ENCODE results near the gene IFT122. TPM values are rescaled to one million over a fixed set of nuclear protein-coding genes. Genes with fewer than 3 reads are reported as not detected.
"Not testable (repeated sequence)": the region's sequence is repeated elsewhere in the genome, so short reads cannot be mapped to it uniquely, and the experiment has no call there.

IFT122 gene
- 18.7 and 19.2 TPM in 2 replicates for total RNA-seq

DNA sequence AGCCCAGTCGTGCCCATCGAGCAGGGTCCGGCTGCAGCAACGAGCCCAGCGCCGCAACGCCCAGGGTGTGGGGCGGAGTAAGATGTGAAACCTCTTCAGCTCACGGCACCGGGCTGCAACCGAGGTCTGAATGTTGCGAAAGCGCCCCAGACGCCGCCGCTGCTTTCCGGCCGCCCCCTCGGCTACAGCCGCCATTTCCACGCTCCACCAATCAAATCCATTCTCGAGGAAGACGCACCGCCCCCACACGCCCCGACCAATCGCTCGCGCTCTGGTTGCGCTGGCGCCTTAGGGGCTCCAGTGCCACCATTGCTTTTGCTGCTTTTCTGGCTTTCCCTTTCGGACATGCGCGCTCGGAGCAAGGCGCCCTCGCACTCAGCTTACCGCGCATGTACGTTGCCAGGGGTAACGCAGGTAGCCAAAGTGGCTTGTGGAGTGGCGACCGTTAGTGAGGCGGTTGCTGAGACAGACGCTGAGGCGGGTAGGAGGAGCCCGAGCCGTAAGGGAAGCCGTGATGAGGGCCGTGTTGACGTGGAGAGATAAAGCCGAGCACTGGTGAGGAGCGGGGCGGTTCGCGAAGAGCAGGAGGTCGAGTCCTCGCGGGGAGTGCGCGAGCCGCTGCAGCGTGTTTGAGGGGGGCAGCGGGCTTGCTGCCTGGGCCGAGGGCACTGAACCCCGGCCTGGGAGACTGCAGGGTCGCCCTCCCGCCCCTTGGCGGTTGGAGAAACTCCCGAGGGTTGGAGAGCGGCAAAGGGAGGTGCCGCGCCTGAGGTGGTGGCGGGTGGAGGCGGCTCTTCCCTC is at the start of gene IFT122, which contains the start of gene MBD4:
IFT122 (plus strand) TSS at position 408 of the 801 bp plus-strand sequence; CDS start at position 515, 107 bp downstream.
MBD4 (minus strand) TSS at position 132 of the 801 bp plus-strand sequence; CDS start at position 17, 115 bp downstream.
- Mint-ChIP-seq H3K27ac (peak within 1 kb of the TSS; percentile 96), H3K36me3 (ENCODE audit: low read depth) (peaks cover 43% of the 10 kb centered on the region), H3K27me3 (no peaks in the 10 kb centered on the region), H3K4me3 (peak within 1 kb of the TSS; percentile 96), H3K9me3 (no peaks in the 10 kb centered on the region), H3K4me1 (peaks cover 60% of the 10 kb centered on the region)
- peak; percentile 83 for ATAC-seq (ENCODE audit: low read depth)
- intact Hi-C loops (cut with micrococcal nuclease) = loop anchor here (1.0 to 5.0 kb wide), 16 partner anchors 12 to 1388 kb away; partner anchors contain the start of genes ACAD9, CNBP, EFCAB12 and PIK3R4
- ChIA-PET POLR2A (interaction anchor here (0.6 to 5.4 kb wide), 26 partner anchors 10 to 1316 kb away, joined by 3 to 59 read pairs (median 4); partner anchors contain the start of genes ACAD9, CNBP, EFCAB12 and RAB43), CTCF (interaction anchor here (1.3 to 3.1 kb wide), 2 partner anchors 12 to 56 kb away, joined by 4 to 9 read pairs; partner anchors contain the start of gene EFCAB12)
- DNase-seq = peak; percentile 92
- TF ChIP-seq, protein P1, sequence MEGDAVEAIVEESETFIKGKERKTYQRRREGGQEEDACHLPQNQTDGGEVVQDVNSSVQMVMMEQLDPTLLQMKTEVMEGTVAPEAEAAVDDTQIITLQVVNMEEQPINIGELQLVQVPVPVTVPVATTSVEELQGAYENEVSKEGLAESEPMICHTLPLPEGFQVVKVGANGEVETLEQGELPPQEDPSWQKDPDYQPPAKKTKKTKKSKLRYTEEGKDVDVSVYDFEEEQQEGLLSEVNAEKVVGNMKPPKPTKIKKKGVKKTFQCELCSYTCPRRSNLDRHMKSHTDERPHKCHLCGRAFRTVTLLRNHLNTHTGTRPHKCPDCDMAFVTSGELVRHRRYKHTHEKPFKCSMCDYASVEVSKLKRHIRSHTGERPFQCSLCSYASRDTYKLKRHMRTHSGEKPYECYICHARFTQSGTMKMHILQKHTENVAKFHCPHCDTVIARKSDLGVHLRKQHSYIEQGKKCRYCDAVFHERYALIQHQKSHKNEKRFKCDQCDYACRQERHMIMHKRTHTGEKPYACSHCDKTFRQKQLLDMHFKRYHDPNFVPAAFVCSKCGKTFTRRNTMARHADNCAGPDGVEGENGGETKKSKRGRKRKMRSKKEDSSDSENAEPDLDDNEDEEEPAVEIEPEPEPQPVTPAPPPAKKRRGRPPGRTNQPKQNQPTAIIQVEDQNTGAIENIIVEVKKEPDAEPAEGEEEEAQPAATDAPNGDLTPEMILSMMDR (IDR thresholded peaks at IDR 0.05) = no peak

- H3K27me3 Mint-ChIP-seq; H3K9me3 Mint-ChIP-seq; H3K27ac Mint-ChIP-seq; CTCF ChIA-PET; H3K4me3 Mint-ChIP-seq; H3K4me1 Mint-ChIP-seq; DNase-seq; ATAC-seq (ENCODE audit: low read depth); POLR2A ChIA-PET: not testable (repeated sequence)
- H3K36me3 Mint-ChIP-seq (ENCODE audit: low read depth) = peaks cover 82% of the 10 kb centered on the region
- intact Hi-C loops (cut with micrococcal nuclease) = loop anchor here (10.0 kb wide), 1 partner anchor 1797 kb away; the partner anchor contains the start of genes MCM2 and TPRA1
These were observed 48.4 kb upstream of the IFT122 start for GRCh38 chr3:129391583-129391982.

DNA sequence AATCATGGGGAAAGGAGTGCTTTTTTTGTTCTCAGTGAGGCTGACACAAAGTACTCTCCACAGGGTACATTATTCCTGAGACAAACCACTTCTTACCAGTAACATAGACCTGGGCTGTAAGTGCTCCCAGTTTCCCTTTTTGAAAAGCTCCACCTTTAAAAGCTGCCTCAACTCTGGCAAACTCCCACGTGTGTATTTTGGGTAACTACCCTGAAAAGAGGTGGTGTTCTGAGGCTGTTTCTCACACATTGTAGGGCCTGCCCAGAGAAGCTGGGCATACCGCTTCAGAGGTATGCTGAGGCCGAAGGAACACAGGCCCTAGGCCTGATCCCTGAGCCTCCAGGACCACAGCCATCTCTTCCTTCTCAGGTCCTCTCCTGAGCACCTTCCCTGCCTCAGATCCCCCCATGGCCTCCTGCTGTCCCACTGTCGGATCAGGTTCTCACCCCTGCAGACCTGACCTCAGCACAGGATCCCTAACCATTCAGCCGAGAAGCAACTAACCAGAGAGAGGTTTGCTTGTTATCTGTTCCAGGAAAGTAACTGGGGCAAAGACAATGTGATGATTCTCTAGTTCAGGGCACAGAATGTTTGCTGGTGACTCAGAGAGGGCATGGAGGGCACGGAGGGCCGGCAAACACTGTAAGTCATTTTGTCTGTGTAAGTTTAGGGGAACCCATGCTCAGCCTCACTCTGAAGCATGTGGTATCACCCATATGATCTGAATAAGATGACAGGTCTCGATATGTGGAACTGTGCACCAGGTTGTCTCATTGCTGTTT is 47.7 kb upstream of the IFT122 start:
- H3K9me3 Mint-ChIP-seq; POLR2A ChIA-PET; CTCF ChIA-PET; H3K27ac Mint-ChIP-seq; H3K27me3 Mint-ChIP-seq; H3K4me3 Mint-ChIP-seq; DNase-seq; ATAC-seq (ENCODE audit: low read depth): not testable (repeated sequence)
- Mint-ChIP-seq H3K4me1 (peaks cover 11% of the 10 kb centered on the region), H3K36me3 (ENCODE audit: low read depth) (peaks cover 82% of the 10 kb centered on the region)
- intact Hi-C loops (cut with micrococcal nuclease) = loop anchor here (10.0 kb wide), 1 partner anchor 1797 kb away; the partner anchor contains the start of genes MCM2 and TPRA1

- POLR2A ChIA-PET = no interaction called here
- H3K4me1 Mint-ChIP-seq = peaks cover 19% of the 10 kb centered on the region
- DNase-seq = no peak
- H3K9me3 Mint-ChIP-seq = no peaks in the 10 kb centered on the region
- H3K27ac Mint-ChIP-seq = no peak overlapping the region
- peaks cover 75% of the 10 kb centered on the region for H3K36me3 Mint-ChIP-seq (ENCODE audit: low read depth)
- TF ChIP-seq, protein P1 (IDR thresholded peaks at IDR 0.05) = no peak
- no peak for ATAC-seq (ENCODE audit: low read depth)
- H3K4me3 Mint-ChIP-seq = no peak overlapping the region
- CTCF ChIA-PET = no interaction called here
- intact Hi-C loops (cut with micrococcal nuclease) = loop anchor here (10.0 kb wide), 1 partner anchor 1798 kb away; the partner anchor contains the start of genes MCM2 and TPRA1
- H3K27me3 Mint-ChIP-seq = no peaks in the 10 kb centered on the region
These were observed 46.8 kb upstream of the IFT122 start for GRCh38 chr3:129393271-129393670.

GRCh38 chr3:129393760-129394564 is 46.1 kb upstream of the IFT122 start:
- POLR2A ChIA-PET; CTCF ChIA-PET; H3K9me3 Mint-ChIP-seq; H3K27ac Mint-ChIP-seq; DNase-seq; ATAC-seq (ENCODE audit: low read depth); H3K27me3 Mint-ChIP-seq; H3K4me3 Mint-ChIP-seq: not testable (repeated sequence)
- Mint-ChIP-seq H3K36me3 (ENCODE audit: low read depth) (peaks cover 71% of the 10 kb centered on the region), H3K4me1 (peaks cover 25% of the 10 kb centered on the region)
- intact Hi-C loops (cut with micrococcal nuclease) = loop anchor here (10.0 kb wide), 1 partner anchor 1799 kb away; the partner anchor contains the start of genes MCM2 and TPRA1
